Measurements from ENCODE around the gene SPDEF. TPM values are rescaled to one million over a fixed set of nuclear protein-coding genes. Genes with fewer than 3 reads are reported as not detected.

The SPDEF gene
- total RNA-seq, 2 experiments from 2014 or later, result 0.13 TPM; not detected in 1

GRCh38 chr6:34536959-34537848 is 18.9 kb downstream of the SPDEF start:
- DNase-seq (no peak), ATAC-seq (no peak)
- Mint-ChIP-seq H3K4me3 (no peak overlapping the region), H3K27me3 (ENCODE audit: low read depth) (no peaks in the 10 kb centered on the region), H3K36me3 (ENCODE audit: low read depth) (no peaks in the 10 kb centered on the region), H3K27ac (no peak overlapping the region), H3K4me1 (ENCODE audit: low read depth) (no peaks in the 10 kb centered on the region), H3K9me3 (ENCODE audit: insufficient read depth) (no peaks in the 10 kb centered on the region)
- CTCF ChIA-PET, result no interaction called here
- POLR2A ChIA-PET, result no interaction called here

- ATAC-seq, result no peak
- CTCF ChIA-PET, result no interaction called here
- Mint-ChIP-seq H3K4me1 (ENCODE audit: low read depth) (no peaks in the 10 kb centered on the region), H3K27ac (no peak overlapping the region), H3K36me3 (ENCODE audit: low read depth) (no peaks in the 10 kb centered on the region), H3K27me3 (ENCODE audit: low read depth) (no peaks in the 10 kb centered on the region), H3K9me3 (ENCODE audit: insufficient read depth) (no peaks in the 10 kb centered on the region), H3K4me3 (no peak overlapping the region)
- POLR2A ChIA-PET, result no interaction called here
- DNase-seq, result no peak
Measured at GRCh38 chr6:34536251-34536958, 19.7 kb downstream of the SPDEF start.

- H3K27ac Mint-ChIP-seq, result no peak overlapping the region
- no peaks in the 10 kb centered on the region for H3K9me3 Mint-ChIP-seq (ENCODE audit: insufficient read depth)
- DNase-seq, result no peak
- POLR2A ChIA-PET, result no interaction called here
- CTCF ChIA-PET, result no interaction called here
- ATAC-seq, result no peak
- no peak overlapping the region for H3K4me3 Mint-ChIP-seq
- no peaks in the 10 kb centered on the region for H3K4me1 Mint-ChIP-seq (ENCODE audit: low read depth)
- H3K27me3 Mint-ChIP-seq (ENCODE audit: low read depth), result no peaks in the 10 kb centered on the region
- H3K36me3 Mint-ChIP-seq (ENCODE audit: low read depth), result no peaks in the 10 kb centered on the region
Measured at GRCh38 chr6:34535646-34536045, 20.5 kb downstream of the SPDEF start.

GRCh38 chr6:34535199-34535598 is 20.9 kb downstream of the SPDEF start:
- ChIA-PET CTCF (no interaction called here), POLR2A (no interaction called here)
- Mint-ChIP-seq H3K27me3 (ENCODE audit: low read depth) (no peaks in the 10 kb centered on the region), H3K36me3 (ENCODE audit: low read depth) (no peaks in the 10 kb centered on the region), H3K4me1 (ENCODE audit: low read depth) (no peaks in the 10 kb centered on the region), H3K27ac (no peak overlapping the region), H3K9me3 (ENCODE audit: insufficient read depth) (no peaks in the 10 kb centered on the region), H3K4me3 (no peak overlapping the region)
- no peak for ATAC-seq
- DNase-seq, result no peak

- no peaks in the 10 kb centered on the region for H3K4me1 Mint-ChIP-seq (ENCODE audit: low read depth)
- ChIA-PET POLR2A (no interaction called here), CTCF (no interaction called here)
- H3K27me3 Mint-ChIP-seq (ENCODE audit: low read depth), result no peaks in the 10 kb centered on the region
- no peak overlapping the region for H3K27ac Mint-ChIP-seq
- no peaks in the 10 kb centered on the region for H3K36me3 Mint-ChIP-seq (ENCODE audit: low read depth)
- DNase-seq, result no peak
- ATAC-seq, result no peak
- H3K9me3 Mint-ChIP-seq (ENCODE audit: insufficient read depth), result no peaks in the 10 kb centered on the region
- H3K4me3 Mint-ChIP-seq, result no peak overlapping the region
Measured at GRCh38 chr6:34534656-34535055, 21.5 kb downstream of the SPDEF start.

GRCh38 chr6:34534146-34534545 is 22.0 kb downstream of the SPDEF start:
- Mint-ChIP-seq H3K27me3 (ENCODE audit: low read depth) (no peaks in the 10 kb centered on the region), H3K4me3 (no peak overlapping the region), H3K36me3 (ENCODE audit: low read depth) (no peaks in the 10 kb centered on the region), H3K27ac (no peak overlapping the region), H3K4me1 (ENCODE audit: low read depth) (no peaks in the 10 kb centered on the region), H3K9me3 (ENCODE audit: insufficient read depth) (no peaks in the 10 kb centered on the region)
- DNase-seq (no peak), ATAC-seq (no peak)
- ChIA-PET POLR2A (no interaction called here), CTCF (no interaction called here)

- no peaks in the 10 kb centered on the region for H3K9me3 Mint-ChIP-seq (ENCODE audit: insufficient read depth)
- ChIA-PET CTCF (no interaction called here), POLR2A (no interaction called here)
- no peaks in the 10 kb centered on the region for H3K36me3 Mint-ChIP-seq (ENCODE audit: low read depth)
- peaks cover 6% of the 10 kb centered on the region for H3K4me1 Mint-ChIP-seq (ENCODE audit: low read depth)
- DNase-seq (no peak), ATAC-seq (no peak)
- H3K27me3 Mint-ChIP-seq (ENCODE audit: low read depth), result no peaks in the 10 kb centered on the region
- no peak overlapping the region for H3K27ac Mint-ChIP-seq
- H3K4me3 Mint-ChIP-seq, result no peak overlapping the region
Measured at GRCh38 chr6:34532230-34532629, 23.9 kb downstream of the SPDEF start.

- no peak for ATAC-seq
- peaks cover 7% of the 10 kb centered on the region for H3K4me1 Mint-ChIP-seq (ENCODE audit: low read depth)
- H3K4me3 Mint-ChIP-seq, result no peak overlapping the region
- DNase-seq, result peak; percentile 26
- no peaks in the 10 kb centered on the region for H3K36me3 Mint-ChIP-seq (ENCODE audit: low read depth)
- H3K27ac Mint-ChIP-seq, result no peak overlapping the region
- H3K27me3 Mint-ChIP-seq (ENCODE audit: low read depth), result no peaks in the 10 kb centered on the region
- CTCF ChIA-PET, result no interaction called here
- H3K9me3 Mint-ChIP-seq (ENCODE audit: insufficient read depth), result no peaks in the 10 kb centered on the region
- POLR2A ChIA-PET, result no interaction called here
Measured at GRCh38 chr6:34531580-34532201, 24.4 kb downstream of the SPDEF start.

- Mint-ChIP-seq H3K4me1 (ENCODE audit: low read depth) (peaks cover 7% of the 10 kb centered on the region), H3K27me3 (ENCODE audit: low read depth) (no peaks in the 10 kb centered on the region), H3K4me3 (no peak overlapping the region), H3K9me3 (ENCODE audit: insufficient read depth) (no peaks in the 10 kb centered on the region), H3K36me3 (ENCODE audit: low read depth) (no peaks in the 10 kb centered on the region), H3K27ac (no peak overlapping the region)
- POLR2A ChIA-PET, result no interaction called here
- ATAC-seq, result no peak
- no peak for DNase-seq
- CTCF ChIA-PET, result no interaction called here
Measured at GRCh38 chr6:34530753-34531365, 25.3 kb downstream of the SPDEF start.

GRCh38 chr6:34529665-34530327 is 26.3 kb downstream of the SPDEF start:
- no peak overlapping the region for H3K27ac Mint-ChIP-seq
- H3K4me3 Mint-ChIP-seq, result no peak overlapping the region
- ATAC-seq, result no peak
- H3K27me3 Mint-ChIP-seq (ENCODE audit: low read depth), result no peaks in the 10 kb centered on the region
- no peaks in the 10 kb centered on the region for H3K9me3 Mint-ChIP-seq (ENCODE audit: insufficient read depth)
- no peaks in the 10 kb centered on the region for H3K36me3 Mint-ChIP-seq (ENCODE audit: low read depth)
- peaks cover 7% of the 10 kb centered on the region for H3K4me1 Mint-ChIP-seq (ENCODE audit: low read depth)
- no peak for DNase-seq
- CTCF ChIA-PET, result interaction anchor here (1.2 kb wide), 1 partner anchor 79 kb away, joined by 5 read pairs; no protein-coding TSS in a partner anchor
- POLR2A ChIA-PET, result no interaction called here

- Mint-ChIP-seq H3K9me3 (ENCODE audit: insufficient read depth) (no peaks in the 10 kb centered on the region), H3K27me3 (ENCODE audit: low read depth) (no peaks in the 10 kb centered on the region), H3K4me1 (ENCODE audit: low read depth) (peaks cover 7% of the 10 kb centered on the region), H3K27ac (no peak overlapping the region), H3K4me3 (no peak overlapping the region), H3K36me3 (ENCODE audit: low read depth) (no peaks in the 10 kb centered on the region)
- POLR2A ChIA-PET, result no interaction called here
- CTCF ChIA-PET, result interaction anchor here (1.2 kb wide), 1 partner anchor 80 kb away, joined by 5 read pairs; no protein-coding TSS in a partner anchor
- DNase-seq (no peak), ATAC-seq (no peak)
Measured at GRCh38 chr6:34528996-34529664, 27.0 kb downstream of the SPDEF start.

Measured in activated CD8-positive, alpha-beta T cell treated with anti-CD3 and anti-CD28 coated beads, Interleukin-2, amount 10 ng/mL, durations not matched to agents 7 days and 5 days (primary cell).